22Rv1 (cell line): ENCODE data around the gene COL4A2.

ENCODE experiments used
- CTCF ChIP-seq: fragments of 450-650 bp; IDR thresholded peaks from 2 replicates; pipeline ENCODE4 v1.5.1; 2017; ENCODE audit warnings: mild to moderate bottlenecking
- ZFX ChIP-seq: fragments of 450-650 bp; IDR thresholded peaks from 2 replicates; pipeline ENCODE4 v1.6.1; 2017; ENCODE audit warnings: antibody characterized with exemption, borderline replicate concordance

GRCh38 chr13:110348309-110349105 lies 41.4 kb downstream of the COL4A2 start:
- no peak for TF ChIP-seq CTCF
- TF ChIP-seq ZFX, result no peak
